A204.1 (cell line): ENCODE results near the gene TCERG1L.
"Not testable (repeated sequence)": the region's sequence is repeated elsewhere in the genome, so short reads cannot be mapped to it uniquely, and the experiment has no call there.

Source experiments
- FAIRE-seq: peaks from 2 replicates; lab custom pipeline; 2012; peaks lifted over from hg19 to GRCh38; lab: Jason Lieb, UNC

The TCERG1L gene

GRCh38 chr10:131311661-131312477 is at the start of gene TCERG1L:
TCERG1L (minus strand) TSS chr10:131311721; CDS start chr10:131311635, 86 bp downstream.
- FAIRE-seq: no peak

GRCh38 chr10:131358741-131359442 is 47.4 kb upstream of the TCERG1L start:
- no peak for FAIRE-seq

GRCh38 chr10:131356442-131356841 is 44.9 kb upstream of the TCERG1L start:
- no peak for FAIRE-seq

GRCh38 chr10:131355881-131356280 is 44.4 kb upstream of the TCERG1L start:
- no peak for FAIRE-seq

- no peak for FAIRE-seq
Observed at GRCh38 chr10:131355056-131355455, 43.5 kb upstream of the TCERG1L start.

GRCh38 chr10:131354380-131354779 is 42.9 kb upstream of the TCERG1L start:
- no peak for FAIRE-seq

GRCh38 chr10:131352765-131353290 is 41.3 kb upstream of the TCERG1L start:
- no peak for FAIRE-seq

- no peak for FAIRE-seq
Observed at GRCh38 chr10:131350660-131351059, 39.1 kb upstream of the TCERG1L start.

GRCh38 chr10:131350245-131350644 is 38.7 kb upstream of the TCERG1L start:
- FAIRE-seq: no peak

- no peak for FAIRE-seq
Observed at GRCh38 chr10:131346456-131346855, 34.9 kb upstream of the TCERG1L start.

- FAIRE-seq: no peak
Observed at GRCh38 chr10:131345691-131346090, 34.2 kb upstream of the TCERG1L start.

- FAIRE-seq: no peak
Observed at GRCh38 chr10:131344747-131345146, 33.2 kb upstream of the TCERG1L start.

GRCh38 chr10:131337741-131338140 is 26.2 kb upstream of the TCERG1L start:
- no peak for FAIRE-seq

GRCh38 chr10:131332821-131333220 is 21.3 kb upstream of the TCERG1L start:
- no peak for FAIRE-seq

GRCh38 chr10:131323880-131324279 is 12.4 kb upstream of the TCERG1L start:
- FAIRE-seq: no peak

- FAIRE-seq: no peak
Observed at GRCh38 chr10:131323025-131323424, 11.5 kb upstream of the TCERG1L start.

GRCh38 chr10:131322575-131322974 is 11.1 kb upstream of the TCERG1L start:
- not testable (repeated sequence) for FAIRE-seq

- FAIRE-seq: no peak
Observed at GRCh38 chr10:131320860-131321604, 9.5 kb upstream of the TCERG1L start.

GRCh38 chr10:131318814-131319213 is 7.3 kb upstream of the TCERG1L start:
- no peak for FAIRE-seq

GRCh38 chr10:131318291-131318690 is 6.8 kb upstream of the TCERG1L start:
- FAIRE-seq: no peak

GRCh38 chr10:131316321-131317075 is 5.0 kb upstream of the TCERG1L start:
- FAIRE-seq: no peak

- FAIRE-seq: no peak
Observed at GRCh38 chr10:131315344-131315743, 3.8 kb upstream of the TCERG1L start.
